ENCODE measurements around the gene PON3. TPM values are rescaled to one million over a fixed set of nuclear protein-coding genes. Genes with fewer than 3 reads are reported as not detected.

Gene PON3
- total RNA-seq, 2 experiments from 2014 or later: not detected

DNA sequence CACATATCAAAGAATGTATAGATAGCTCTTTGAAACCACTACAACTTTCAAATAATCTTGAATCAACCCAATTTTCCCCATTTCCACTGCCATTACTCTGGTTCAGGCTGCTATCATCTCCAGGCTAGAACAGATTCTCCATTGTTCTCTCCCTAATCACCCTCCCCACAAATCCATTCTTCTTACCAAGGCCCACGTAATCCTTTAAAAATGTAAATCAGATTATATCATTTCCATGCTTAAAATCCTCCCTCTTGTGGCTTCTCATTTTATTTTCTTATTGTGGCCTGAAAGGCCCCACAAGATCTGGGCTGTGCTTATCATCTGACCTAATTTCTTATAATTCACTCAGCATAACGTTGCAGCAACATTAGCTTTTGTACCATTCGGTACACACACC is 68.8 kb downstream of the PON3 start:
- no peak overlapping the region for H3K4me3 ChIP-seq (ENCODE audit: low read depth, low read length, poor library complexity, severe bottlenecking)
- no peak overlapping the region for H3K4me2 ChIP-seq (ENCODE audit: low read length)
- intact Hi-C loops (cut with micrococcal nuclease; ENCODE audit: unreplicated experiment): no loop called here
- POLR2A ChIA-PET: no interaction called here
- H4K20me1 ChIP-seq (ENCODE audit: insufficient read depth, low read length): no peaks in the 10 kb centered on the region
- no peak overlapping the region for H2AFZ ChIP-seq (ENCODE audit: low read length)
- CTCF ChIA-PET (ENCODE audit: unreplicated experiment): interaction anchor here (0.6 kb wide), 1 partner anchor 884 kb away, joined by 5 read pairs; no protein-coding TSS in a partner anchor
- no peak for DNase-seq (ENCODE audit: low spot score)
- no peak overlapping the region for H3K27ac ChIP-seq (ENCODE audit: low read depth, low read length, poor library complexity, severe bottlenecking)
- no peaks in the 10 kb centered on the region for H3K9me3 ChIP-seq (ENCODE audit: low read length)
- no peaks in the 10 kb centered on the region for H3K36me3 ChIP-seq (ENCODE audit: insufficient read depth, low read length)
- no peaks in the 10 kb centered on the region for H3K4me1 ChIP-seq (ENCODE audit: insufficient read depth, low read length, poor library complexity, severe bottlenecking)
- H3K9me2 ChIP-seq (ENCODE audit: insufficient read depth, low read length): no peaks in the 10 kb centered on the region
- TF ChIP-seq EZH2phosphoT487 (IDR thresholded peaks at IDR 0.05; ENCODE audit: borderline replicate concordance, low read depth, low read length): no peak
- TF ChIP-seq, protein P1, sequence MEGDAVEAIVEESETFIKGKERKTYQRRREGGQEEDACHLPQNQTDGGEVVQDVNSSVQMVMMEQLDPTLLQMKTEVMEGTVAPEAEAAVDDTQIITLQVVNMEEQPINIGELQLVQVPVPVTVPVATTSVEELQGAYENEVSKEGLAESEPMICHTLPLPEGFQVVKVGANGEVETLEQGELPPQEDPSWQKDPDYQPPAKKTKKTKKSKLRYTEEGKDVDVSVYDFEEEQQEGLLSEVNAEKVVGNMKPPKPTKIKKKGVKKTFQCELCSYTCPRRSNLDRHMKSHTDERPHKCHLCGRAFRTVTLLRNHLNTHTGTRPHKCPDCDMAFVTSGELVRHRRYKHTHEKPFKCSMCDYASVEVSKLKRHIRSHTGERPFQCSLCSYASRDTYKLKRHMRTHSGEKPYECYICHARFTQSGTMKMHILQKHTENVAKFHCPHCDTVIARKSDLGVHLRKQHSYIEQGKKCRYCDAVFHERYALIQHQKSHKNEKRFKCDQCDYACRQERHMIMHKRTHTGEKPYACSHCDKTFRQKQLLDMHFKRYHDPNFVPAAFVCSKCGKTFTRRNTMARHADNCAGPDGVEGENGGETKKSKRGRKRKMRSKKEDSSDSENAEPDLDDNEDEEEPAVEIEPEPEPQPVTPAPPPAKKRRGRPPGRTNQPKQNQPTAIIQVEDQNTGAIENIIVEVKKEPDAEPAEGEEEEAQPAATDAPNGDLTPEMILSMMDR (conservative IDR thresholded peaks at IDR 0.05; ENCODE audit: low read length): no peak
- no TSS peak for BruUV-seq (replicated peaks)
- H3K79me2 ChIP-seq (ENCODE audit: insufficient read depth, low read depth, low read length): no peaks in the 10 kb centered on the region

- intact Hi-C loops (cut with micrococcal nuclease; ENCODE audit: unreplicated experiment): no loop called here
- CTCF ChIA-PET (ENCODE audit: unreplicated experiment): no interaction called here
- Histone ChIP-seq H3K4me2 (ENCODE audit: low read length) (no peak within 1 kb of the TSS), H3K4me1 (ENCODE audit: insufficient read depth, low read length, poor library complexity, severe bottlenecking) (no peaks in the 10 kb centered on the region), H3K9me3 (ENCODE audit: low read length) (no peaks in the 10 kb centered on the region), H3K27ac (ENCODE audit: low read depth, low read length, poor library complexity, severe bottlenecking) (no peak within 1 kb of the TSS), H3K4me3 (ENCODE audit: low read depth, low read length, poor library complexity, severe bottlenecking) (no peak within 1 kb of the TSS), H2AFZ (ENCODE audit: low read length) (no peak within 1 kb of the TSS), H4K20me1 (ENCODE audit: insufficient read depth, low read length) (no peaks in the 10 kb centered on the region), H3K36me3 (ENCODE audit: insufficient read depth, low read length) (no peaks in the 10 kb centered on the region), H3K79me2 (ENCODE audit: insufficient read depth, low read depth, low read length) (no peaks in the 10 kb centered on the region), H3K9me2 (ENCODE audit: insufficient read depth, low read length) (no peaks in the 10 kb centered on the region)
- TF ChIP-seq EZH2phosphoT487 (IDR thresholded peaks at IDR 0.05; ENCODE audit: borderline replicate concordance, low read depth, low read length): no peak
- TF ChIP-seq, protein P1 (conservative IDR thresholded peaks at IDR 0.05; ENCODE audit: low read length): no peak
- BruUV-seq (replicated peaks): no TSS peak
- POLR2A ChIA-PET: no interaction called here
- no peak for DNase-seq (ENCODE audit: low spot score)
Measured at GRCh38 chr7:95324431-95324830, 71.7 kb downstream of the PON3 start, which contains the start of gene PON1. Gene PON1 (minus strand): TSS chr7:95324532. CDS start chr7:95324475, 57 bp downstream.

DNA sequence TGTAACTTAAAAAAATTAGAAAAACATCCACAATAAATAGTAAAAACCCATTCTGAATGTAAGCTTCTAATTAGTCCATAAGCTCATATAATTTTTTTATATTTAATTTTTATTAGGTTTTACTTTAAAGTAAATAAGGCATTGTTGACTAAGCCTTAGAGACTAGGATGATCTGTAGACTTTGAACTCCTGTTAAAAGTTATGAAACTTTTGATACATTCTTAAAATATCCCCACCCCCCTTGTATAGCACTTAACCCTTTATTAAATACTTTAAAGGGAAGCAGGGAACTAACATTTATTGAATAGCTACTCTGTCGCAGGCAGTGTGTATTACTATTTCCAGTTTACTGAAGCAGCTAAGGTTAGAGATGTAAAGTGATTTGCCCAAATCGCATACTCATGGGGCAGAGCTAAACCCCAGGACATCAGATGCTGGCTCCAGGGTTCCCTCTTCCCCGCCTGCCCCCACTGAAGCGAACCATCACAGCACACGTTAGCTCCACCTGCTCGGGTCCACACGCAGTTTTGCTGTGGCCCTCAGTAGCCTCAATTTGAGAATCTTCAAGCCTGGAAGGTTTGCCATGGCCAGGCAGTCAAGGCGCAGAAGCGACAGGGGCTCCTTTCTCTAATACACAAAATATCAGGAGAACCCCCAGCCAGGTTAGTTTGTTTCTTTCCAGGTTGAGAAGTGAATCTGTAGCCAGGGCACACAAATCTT is 72.6 kb downstream of the PON3 start:
- Histone ChIP-seq H4K20me1 (ENCODE audit: insufficient read depth, low read length) (no peaks in the 10 kb centered on the region), H3K36me3 (ENCODE audit: insufficient read depth, low read length) (no peaks in the 10 kb centered on the region), H3K9me3 (ENCODE audit: low read length) (no peaks in the 10 kb centered on the region), H2AFZ (ENCODE audit: low read length) (no peak overlapping the region), H3K79me2 (ENCODE audit: insufficient read depth, low read depth, low read length) (no peaks in the 10 kb centered on the region), H3K4me2 (ENCODE audit: low read length) (no peak overlapping the region), H3K4me3 (ENCODE audit: low read depth, low read length, poor library complexity, severe bottlenecking) (no peak overlapping the region), H3K27ac (ENCODE audit: low read depth, low read length, poor library complexity, severe bottlenecking) (no peak overlapping the region), H3K4me1 (ENCODE audit: insufficient read depth, low read length, poor library complexity, severe bottlenecking) (no peaks in the 10 kb centered on the region), H3K9me2 (ENCODE audit: insufficient read depth, low read length) (no peaks in the 10 kb centered on the region)
- intact Hi-C loops (cut with micrococcal nuclease; ENCODE audit: unreplicated experiment): no loop called here
- ChIA-PET POLR2A (interaction anchor here (0.5 to 0.7 kb wide), 2 partner anchors 14 to 20 kb away, joined by 5 to 6 read pairs; no protein-coding TSS in a partner anchor), CTCF (ENCODE audit: unreplicated experiment) (no interaction called here)
- TF ChIP-seq, protein P1 (conservative IDR thresholded peaks at IDR 0.05; ENCODE audit: low read length): no peak
- TF ChIP-seq EZH2phosphoT487 (IDR thresholded peaks at IDR 0.05; ENCODE audit: borderline replicate concordance, low read depth, low read length): no peak
- DNase-seq (ENCODE audit: low spot score): no peak
- BruUV-seq (replicated peaks): no TSS peak

Data from OCI-LY7 (cell line).